HL-60 (cell line): ENCODE measurements around the gene EEPD1.

ENCODE experiments used
- DNase-seq, 2 experiments: peaks; one replicate each; pipeline ENCODE4 v3.0.0-alpha.2; 2010 to 2020; ENCODE audit warnings: low read depth in 1 of 2, low spot score in 1 of 2
- H3K27ac ChIP-seq: fragments of 250-450 bp; sonication (Bioruptor Pico); replicated peaks from 2 replicates; pipeline ENCODE4 v1.5.1; 2020; ENCODE audit warnings: mild to moderate bottlenecking, moderate library complexity
- H3K27me3 ChIP-seq: fragments of 250-450 bp; sonication (Bioruptor Pico); 2 replicates; pipeline ENCODE4 v1.5.1; 2021; ENCODE audit warnings: mild to moderate bottlenecking, moderate library complexity; ENCODE audit not compliant: insufficient read depth, poor library complexity, severe bottlenecking
- H3K4me3 ChIP-seq: replicated peaks from 2 replicates; pipeline ENCODE4 v1.5.1; 2011; ENCODE audit warnings: mild to moderate bottlenecking, control low read depth, low read length; ENCODE audit not compliant: insufficient read depth
- CTCF ChIP-seq: IDR thresholded peaks from one replicate; pipeline ENCODE4 v1.5.1; 2011; ENCODE audit warnings: low read length, control low read depth, inconsistent platforms; ENCODE audit not compliant: insufficient read depth
- GABPA ChIP-seq: IDR thresholded peaks from 2 replicates; pipeline ENCODE4 v1.6.1; 2012; ENCODE audit warnings: low read depth
- POLR2AphosphoS5 ChIP-seq: IDR thresholded peaks from 2 replicates; pipeline ENCODE4 v1.6.1; 2012; ENCODE audit warnings: low read depth
- REST ChIP-seq: IDR thresholded peaks from 2 replicates; pipeline ENCODE4 v1.6.1; 2012; ENCODE audit warnings: low read depth; ENCODE audit not compliant: insufficient replicate concordance
- SPI1 ChIP-seq: IDR thresholded peaks from 2 replicates; pipeline ENCODE4 v1.6.1; 2012; ENCODE audit warnings: low read depth, mild to moderate bottlenecking, borderline replicate concordance

The EEPD1 gene

GRCh38 chr7:36204044-36204663 is 51.1 kb downstream of the EEPD1 start:
- Histone ChIP-seq H3K4me3 (no peak overlapping the region), H3K27me3 (no peaks in the 10 kb centered on the region), H3K27ac (no peak overlapping the region)
- TF ChIP-seq SPI1, result no peak
- no peak for TF ChIP-seq REST
- TF ChIP-seq POLR2AphosphoS5, result no peak
- TF ChIP-seq CTCF, result no peak
- TF ChIP-seq GABPA, result no peak
- DNase-seq, result no peak

GRCh38 chr7:36204929-36205635 is 52.0 kb downstream of the EEPD1 start:
- no peaks in the 10 kb centered on the region for H3K27me3 ChIP-seq
- DNase-seq, result no peak
- TF ChIP-seq CTCF (no peak), REST (no peak), GABPA (no peak), SPI1 (no peak), POLR2AphosphoS5 (no peak)
- no peak overlapping the region for H3K4me3 ChIP-seq
- no peak overlapping the region for H3K27ac ChIP-seq

GRCh38 chr7:36205803-36206202 is 52.7 kb downstream of the EEPD1 start:
- no peak overlapping the region for H3K27ac ChIP-seq
- no peaks in the 10 kb centered on the region for H3K27me3 ChIP-seq
- no peak overlapping the region for H3K4me3 ChIP-seq
- TF ChIP-seq GABPA (no peak), REST (no peak), POLR2AphosphoS5 (no peak), SPI1 (no peak), CTCF (no peak)
- no peak for DNase-seq
